HG03039 (cell line): ENCODE results near the gene FKBP1A.
"Not testable (repeated sequence)": the region's sequence is repeated elsewhere in the genome, so short reads cannot be mapped to it uniquely, and the experiment has no call there.

Experiments used
- ATAC-seq: cut with Tn5 transposase; IDR thresholded peaks from one replicate; pipeline ENCODE4 v1.9.1; 2021; ENCODE audit warnings: mild to moderate bottlenecking, moderate library complexity; ENCODE audit not compliant: unreplicated experiment

Gene FKBP1A

GRCh38 chr20:1369970-1370369 lies 22.9 kb downstream of the FKBP1A start:
- no peak for ATAC-seq

GRCh38 chr20:1368448-1369199 lies 24.2 kb downstream of the FKBP1A start:
- ATAC-seq: no peak

- ATAC-seq: no peak
Observed at GRCh38 chr20:1367479-1367878, 25.4 kb downstream of the FKBP1A start.

GRCh38 chr20:1364106-1364505 lies 28.7 kb downstream of the FKBP1A start:
- no peak for ATAC-seq

- ATAC-seq: no peak
Observed at GRCh38 chr20:1363522-1363921, 29.3 kb downstream of the FKBP1A start.

- no peak for ATAC-seq
Observed at GRCh38 chr20:1362484-1362883, 30.4 kb downstream of the FKBP1A start.

GRCh38 chr20:1360094-1360846 lies 32.6 kb downstream of the FKBP1A start:
- ATAC-seq: no peak

GRCh38 chr20:1357921-1358671 lies 34.8 kb downstream of the FKBP1A start:
- ATAC-seq: no peak

GRCh38 chr20:1353956-1354355 lies 38.9 kb downstream of the FKBP1A start:
- ATAC-seq: no peak

GRCh38 chr20:1346315-1346969 lies 46.4 kb downstream of the FKBP1A start:
- ATAC-seq: no peak

- ATAC-seq: no peak
Observed at GRCh38 chr20:1345756-1346093, 47.1 kb downstream of the FKBP1A start.

GRCh38 chr20:1345030-1345755 lies 47.7 kb downstream of the FKBP1A start:
- ATAC-seq: no peak

- ATAC-seq: not testable (repeated sequence)
Observed at GRCh38 chr20:1343446-1344124, 49.3 kb downstream of the FKBP1A start.

GRCh38 chr20:1341561-1342265 lies 51.1 kb downstream of the FKBP1A start:
- no peak for ATAC-seq

- no peak for ATAC-seq
Observed at GRCh38 chr20:1338801-1339200, 54.1 kb downstream of the FKBP1A start.

- no peak for ATAC-seq
Observed at GRCh38 chr20:1338096-1338495, 54.8 kb downstream of the FKBP1A start.

GRCh38 chr20:1337441-1337840 lies 55.4 kb downstream of the FKBP1A start:
- ATAC-seq: no peak

- no peak for ATAC-seq
Observed at GRCh38 chr20:1336699-1337367, 56.0 kb downstream of the FKBP1A start.
